Sigmoid colon (tissue), 4 donors: ENCODE measurements around the gene STARD9.

ENCODE experiments used
- CTCF ChIP-seq, 4 experiments: fragments of 450-650 bp in 3 of 4; fragments of 200-600 bp in 1 of 4; IDR thresholded peaks; one replicate each; pipeline ENCODE4 v1.5.1; 2016 to 2019; ENCODE audit warnings: antibody characterized with exemption in 4 of 4, mild to moderate bottlenecking in 3 of 4, moderate library complexity in 2 of 4
- POLR2A ChIP-seq, 2 donors: fragments of 450-650 bp; IDR thresholded peaks; one replicate each; pipeline ENCODE4 v1.6.1; 2016; ENCODE audit warnings: antibody characterized with exemption in 2 of 2, mild to moderate bottlenecking in 2 of 2, moderate library complexity in 2 of 2
- POLR2AphosphoS5 ChIP-seq, 4 donors: sonication (generic); formaldehyde crosslinking; IDR thresholded peaks; one replicate each; pipeline ENCODE4 v1.6.1; 2017; ENCODE audit warnings: antibody characterized with exemption in 4 of 4

DNA sequence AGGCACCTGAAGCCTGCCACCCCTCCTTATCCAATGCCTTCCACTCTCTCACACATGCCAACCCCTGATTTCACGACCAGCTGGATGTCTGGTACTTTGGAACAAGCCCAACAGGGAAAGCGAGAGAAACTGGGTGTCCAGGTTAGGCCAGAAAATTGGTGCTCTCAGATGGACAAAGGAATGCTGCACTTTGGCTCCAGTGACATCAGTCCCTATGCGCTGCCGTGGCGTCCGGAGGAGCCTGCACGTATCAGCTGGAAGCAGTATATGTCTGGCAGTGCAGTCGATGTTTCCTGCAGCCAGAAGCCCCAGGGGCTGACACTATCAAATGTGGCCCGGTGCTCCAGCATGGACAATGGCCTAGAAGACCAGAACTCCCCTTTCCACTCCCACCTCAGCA lies 116.4 kb downstream of the STARD9 start:
- TF ChIP-seq CTCF (IDR thresholded peaks at IDR 0.05) (no peak), POLR2AphosphoS5 (IDR thresholded peaks at IDR 0.05) (no peak), POLR2A (IDR thresholded peaks at IDR 0.05) (no peak)
